Measurements from ENCODE around the gene CHERP.
A peak's percentile ranks its signal among the peaks of the same experiment; 100 is the strongest.

CHERP gene

GRCh38 chr19:16586991-16587832, 45.0 kb upstream of the CHERP start:
- Histone ChIP-seq H3K27me3 (ENCODE audit: insufficient read depth, insufficient read length) (no peaks in the 10 kb centered on the region), H3K36me3 (ENCODE audit: insufficient read depth, insufficient read length, low read length) (peaks cover 11% of the 10 kb centered on the region), H3K4me3 (ENCODE audit: insufficient read length, low read depth) (no peak overlapping the region), H3K9me3 (ENCODE audit: insufficient read depth, low read length) (no peaks in the 10 kb centered on the region), H3K4me1 (ENCODE audit: insufficient read depth, insufficient read length) (peaks cover 56% of the 10 kb centered on the region), H3K9ac (ENCODE audit: insufficient read length, low read depth) (no peak overlapping the region)
- TF ChIP-seq SUZ12 (IDR thresholded peaks at IDR 0.05; ENCODE audit: extremely low read depth, insufficient read depth, insufficient read length) (no peak), ZNF274 (IDR thresholded peaks at IDR 0.05; ENCODE audit: low read depth, low read length) (no peak), YY1 (IDR thresholded peaks at IDR 0.05; ENCODE audit: insufficient read depth, insufficient read length) (no peak)
- DNase-seq (ENCODE audit: low read depth, low spot score) = no peak

DNA sequence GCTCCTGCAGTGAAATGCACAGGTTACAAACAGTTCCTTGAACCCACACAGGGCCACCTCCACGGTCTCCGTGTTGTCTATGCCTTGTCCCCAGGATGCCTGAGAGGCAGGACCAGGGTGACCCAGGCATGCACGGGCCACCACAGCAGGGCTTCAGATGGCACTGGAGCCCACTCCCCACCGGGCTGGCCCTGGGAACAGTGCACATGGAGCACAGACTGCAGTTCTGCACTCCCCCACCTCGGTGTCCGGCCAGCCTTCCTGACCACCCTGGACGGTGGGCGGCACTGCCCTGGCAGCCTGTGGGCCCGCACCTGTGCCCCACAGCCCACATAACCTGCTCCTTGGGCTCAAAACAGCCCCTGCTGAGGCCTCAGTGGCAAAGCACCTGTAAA, 44.2 kb upstream of the CHERP start:
- Histone ChIP-seq H3K4me1 (ENCODE audit: insufficient read depth, insufficient read length) (peaks cover 53% of the 10 kb centered on the region), H3K27me3 (ENCODE audit: insufficient read depth, insufficient read length) (no peaks in the 10 kb centered on the region), H3K9ac (ENCODE audit: insufficient read length, low read depth) (peak overlapping the region; percentile 45), H3K9me3 (ENCODE audit: insufficient read depth, low read length) (no peaks in the 10 kb centered on the region), H3K4me3 (ENCODE audit: insufficient read length, low read depth) (no peak overlapping the region), H3K36me3 (ENCODE audit: insufficient read depth, insufficient read length, low read length) (peaks cover 18% of the 10 kb centered on the region)
- no peak for TF ChIP-seq ZNF274 (IDR thresholded peaks at IDR 0.05; ENCODE audit: low read depth, low read length)
- DNase-seq (ENCODE audit: low read depth, low spot score) = no peak

DNA sequence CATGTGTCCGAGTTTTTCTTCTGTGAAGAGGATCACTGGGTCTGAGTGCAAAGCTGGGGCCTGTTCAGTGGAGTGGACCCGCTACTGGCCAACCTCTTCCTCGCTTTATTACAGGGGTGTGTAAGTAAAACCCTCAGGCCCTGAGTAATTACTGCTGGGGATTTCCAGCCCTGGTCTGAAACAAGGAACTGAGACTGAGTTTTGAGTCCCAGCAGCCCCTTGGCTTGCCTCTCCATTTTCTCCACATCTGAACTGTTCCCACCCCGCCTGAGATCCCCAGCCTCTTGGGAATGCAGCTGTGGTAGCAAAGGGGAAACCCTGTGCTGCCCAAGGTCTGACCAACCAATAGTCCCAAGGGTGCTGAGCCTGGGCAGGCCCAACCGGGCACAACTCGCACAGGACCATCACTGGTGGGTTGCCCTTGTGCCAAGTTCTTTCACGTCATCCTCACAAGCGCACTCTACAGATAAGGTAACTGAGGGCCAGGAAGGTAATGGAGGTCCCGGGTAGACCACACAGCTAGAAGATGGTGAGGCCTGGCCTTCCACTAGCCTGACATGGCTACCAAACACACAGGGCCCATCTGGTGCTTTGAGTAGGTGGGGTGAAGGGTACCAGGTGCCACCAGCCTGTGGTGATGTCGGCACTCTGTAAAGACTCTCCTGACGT, 43.7 kb upstream of the CHERP start:
- no peak overlapping the region for H3K4me3 ChIP-seq (ENCODE audit: insufficient read length, low read depth)
- peaks cover 57% of the 10 kb centered on the region for H3K4me1 ChIP-seq (ENCODE audit: insufficient read depth, insufficient read length)
- TF ChIP-seq SUZ12 (IDR thresholded peaks at IDR 0.05; ENCODE audit: extremely low read depth, insufficient read depth, insufficient read length) = no peak
- no peak for TF ChIP-seq ZNF274 (IDR thresholded peaks at IDR 0.05; ENCODE audit: low read depth, low read length)
- no peak for TF ChIP-seq YY1 (IDR thresholded peaks at IDR 0.05; ENCODE audit: insufficient read depth, insufficient read length)
- peaks cover 22% of the 10 kb centered on the region for H3K36me3 ChIP-seq (ENCODE audit: insufficient read depth, insufficient read length, low read length)
- peak overlapping the region; percentile 13 for H3K9ac ChIP-seq (ENCODE audit: insufficient read length, low read depth)
- no peak for DNase-seq (ENCODE audit: low read depth, low spot score)
- H3K27me3 ChIP-seq (ENCODE audit: insufficient read depth, insufficient read length) = no peaks in the 10 kb centered on the region
- H3K9me3 ChIP-seq (ENCODE audit: insufficient read depth, low read length) = no peaks in the 10 kb centered on the region

DNA sequence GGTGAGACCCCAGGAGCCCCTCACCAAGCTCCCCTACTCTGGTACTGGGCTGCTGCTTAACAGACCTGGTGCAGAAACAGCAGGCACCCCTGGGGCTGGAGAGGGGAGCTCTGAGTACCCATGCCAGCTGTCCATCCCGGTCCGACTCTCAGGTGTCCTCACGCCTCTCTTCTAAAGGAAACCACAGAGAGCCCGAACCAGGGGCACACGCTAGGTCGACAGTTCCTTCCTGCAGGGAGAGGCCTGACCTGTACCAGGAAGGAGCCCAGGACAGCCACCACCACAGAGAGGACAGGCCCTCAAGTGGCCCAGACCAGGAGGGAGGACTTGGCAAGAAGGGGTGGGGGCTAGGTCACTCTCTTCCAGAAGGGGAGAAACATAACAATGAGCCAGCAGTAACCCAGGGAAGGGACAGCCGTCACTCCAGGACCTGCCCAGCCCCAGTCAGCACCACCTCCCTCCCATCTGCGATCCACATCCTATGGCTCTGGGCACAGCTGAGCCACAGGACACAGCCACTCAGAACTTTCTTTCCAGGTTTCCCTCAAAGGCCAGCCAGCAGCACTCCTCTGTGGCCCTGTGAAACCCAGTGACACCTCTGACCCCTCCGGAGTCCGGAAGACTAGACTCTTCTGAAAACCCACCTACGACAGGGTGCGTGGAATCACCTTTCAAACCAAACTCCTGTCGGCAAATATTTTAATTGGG, 43.0 kb upstream of the CHERP start:
- H3K9ac ChIP-seq (ENCODE audit: insufficient read length, low read depth) = peak overlapping the region; percentile 27
- no peaks in the 10 kb centered on the region for H3K27me3 ChIP-seq (ENCODE audit: insufficient read depth, insufficient read length)
- TF ChIP-seq SUZ12 (IDR thresholded peaks at IDR 0.05; ENCODE audit: extremely low read depth, insufficient read depth, insufficient read length) (no peak), ZNF274 (IDR thresholded peaks at IDR 0.05; ENCODE audit: low read depth, low read length) (no peak), YY1 (IDR thresholded peaks at IDR 0.05; ENCODE audit: insufficient read depth, insufficient read length) (no peak)
- H3K4me3 ChIP-seq (ENCODE audit: insufficient read length, low read depth) = no peak overlapping the region
- peaks cover 57% of the 10 kb centered on the region for H3K4me1 ChIP-seq (ENCODE audit: insufficient read depth, insufficient read length)
- peaks cover 27% of the 10 kb centered on the region for H3K36me3 ChIP-seq (ENCODE audit: insufficient read depth, insufficient read length, low read length)
- no peaks in the 10 kb centered on the region for H3K9me3 ChIP-seq (ENCODE audit: insufficient read depth, low read length)
- no peak for DNase-seq (ENCODE audit: low read depth, low spot score)

DNA sequence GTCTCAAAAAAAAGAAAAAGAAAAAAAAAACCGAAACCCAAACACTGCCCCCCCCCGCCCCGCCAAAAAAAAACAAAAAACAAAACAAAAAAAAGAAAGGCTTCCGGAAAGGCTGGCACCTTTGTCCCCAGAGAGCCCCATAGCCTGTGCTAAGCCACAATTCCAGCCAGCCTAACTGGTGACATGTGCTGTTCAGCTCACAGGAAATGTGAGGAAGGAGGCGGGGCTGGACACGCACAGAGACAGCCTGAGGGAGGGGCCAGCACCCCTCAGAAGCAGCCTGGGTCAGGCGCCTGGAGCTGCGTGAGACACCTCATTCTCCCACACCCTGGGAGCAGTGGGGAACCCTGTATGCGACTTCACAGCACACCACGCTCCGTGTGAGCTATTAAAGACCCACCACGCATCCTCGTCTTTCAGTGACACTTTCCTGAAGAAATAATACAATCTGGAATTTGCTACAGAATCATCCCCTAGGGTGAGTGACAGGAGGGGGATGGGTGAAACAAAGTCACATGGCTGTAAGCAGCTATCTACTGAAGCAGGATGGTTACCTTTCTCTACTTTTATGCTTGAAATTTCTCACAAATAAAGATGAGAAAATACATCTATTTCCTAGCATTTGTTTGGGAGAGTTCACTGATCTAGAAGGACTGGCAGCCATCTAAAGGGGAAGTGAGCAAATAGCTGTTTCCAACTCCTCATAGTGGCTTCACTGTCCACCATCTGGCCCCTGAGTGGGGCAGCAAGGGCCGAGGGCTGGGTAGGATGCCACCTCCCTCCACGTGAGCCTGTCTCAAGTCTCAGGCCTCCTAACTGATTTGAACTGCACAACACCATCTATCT, 42.2 kb upstream of the CHERP start:
- peaks cover 52% of the 10 kb centered on the region for H3K4me1 ChIP-seq (ENCODE audit: insufficient read depth, insufficient read length)
- peak; percentile 57 for DNase-seq (ENCODE audit: low read depth, low spot score)
- TF ChIP-seq ZNF274 (IDR thresholded peaks at IDR 0.05; ENCODE audit: low read depth, low read length) = no peak
- no peak for TF ChIP-seq YY1 (IDR thresholded peaks at IDR 0.05; ENCODE audit: insufficient read depth, insufficient read length)
- TF ChIP-seq SUZ12 (IDR thresholded peaks at IDR 0.05; ENCODE audit: extremely low read depth, insufficient read depth, insufficient read length) = no peak
- H3K9ac ChIP-seq (ENCODE audit: insufficient read length, low read depth) = peak overlapping the region; percentile 27
- H3K9me3 ChIP-seq (ENCODE audit: insufficient read depth, low read length) = no peaks in the 10 kb centered on the region
- peak overlapping the region; percentile 17 for H3K4me3 ChIP-seq (ENCODE audit: insufficient read length, low read depth)
- no peaks in the 10 kb centered on the region for H3K27me3 ChIP-seq (ENCODE audit: insufficient read depth, insufficient read length)
- H3K36me3 ChIP-seq (ENCODE audit: insufficient read depth, insufficient read length, low read length) = peaks cover 33% of the 10 kb centered on the region

DNA sequence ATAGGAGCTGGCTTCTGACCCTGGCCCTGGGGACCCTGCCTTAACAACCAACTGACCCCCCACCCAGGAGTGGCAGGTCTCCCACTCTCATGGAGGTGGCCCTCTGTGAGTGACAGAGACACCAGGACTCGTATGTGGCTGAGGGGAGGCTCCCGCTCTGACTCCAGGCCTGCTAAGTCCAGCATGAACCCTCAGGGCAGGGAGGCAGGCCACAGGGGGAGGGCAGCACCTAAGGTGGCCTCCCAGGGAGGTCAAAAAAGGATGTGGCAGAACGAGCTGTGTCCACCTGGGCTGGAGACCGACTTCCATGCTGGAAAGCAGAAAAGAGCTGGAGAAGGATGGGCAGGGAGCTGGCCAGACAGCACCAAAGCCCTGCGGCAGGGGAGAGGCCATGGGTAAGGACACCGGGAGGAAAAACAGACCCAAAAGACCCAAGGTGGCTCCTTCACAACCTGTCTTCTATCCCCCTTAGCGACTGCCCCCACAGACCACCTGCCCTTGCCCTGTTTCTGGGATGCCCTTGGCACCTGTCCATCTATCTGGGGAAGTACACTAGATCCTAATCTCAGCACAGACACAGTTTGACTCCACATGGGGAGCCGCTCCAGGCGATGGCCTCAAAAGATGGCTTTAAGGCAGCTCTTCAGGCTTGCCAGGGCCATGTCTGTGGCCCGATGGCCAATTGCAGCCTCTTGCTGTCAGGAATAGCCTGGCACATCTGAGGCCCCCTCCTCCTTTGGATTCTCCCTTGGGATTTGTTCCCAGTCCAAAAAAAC, 40.4 kb upstream of the CHERP start:
- Histone ChIP-seq H3K36me3 (ENCODE audit: insufficient read depth, insufficient read length, low read length) (peaks cover 48% of the 10 kb centered on the region), H3K4me3 (ENCODE audit: insufficient read length, low read depth) (no peak overlapping the region), H3K4me1 (ENCODE audit: insufficient read depth, insufficient read length) (peaks cover 43% of the 10 kb centered on the region), H3K9ac (ENCODE audit: insufficient read length, low read depth) (no peak overlapping the region), H3K9me3 (ENCODE audit: insufficient read depth, low read length) (no peaks in the 10 kb centered on the region), H3K27me3 (ENCODE audit: insufficient read depth, insufficient read length) (no peaks in the 10 kb centered on the region)
- no peak for TF ChIP-seq SUZ12 (IDR thresholded peaks at IDR 0.05; ENCODE audit: extremely low read depth, insufficient read depth, insufficient read length)
- TF ChIP-seq ZNF274 (IDR thresholded peaks at IDR 0.05; ENCODE audit: low read depth, low read length) = no peak
- no peak for TF ChIP-seq YY1 (IDR thresholded peaks at IDR 0.05; ENCODE audit: insufficient read depth, insufficient read length)
- DNase-seq (ENCODE audit: low read depth, low spot score) = no peak
